NCI-H1694 (cell line): ENCODE results near the gene HRAS.

Experiments
- DNase-seq: peaks from one replicate; lab custom pipeline; 2025; lab: John Stamatoyannopoulos, UW

HRAS gene

GRCh38 chr11:494761-495536 lies 40.4 kb downstream of the HRAS start:
- DNase-seq: no peak

GRCh38 chr11:492427-493226 lies 42.7 kb downstream of the HRAS start:
- DNase-seq: no peak

GRCh38 chr11:491358-491757 lies 44.0 kb downstream of the HRAS start:
- no peak for DNase-seq

- no peak for DNase-seq
Observed at GRCh38 chr11:490930-491260, 44.5 kb downstream of the HRAS start.

- no peak for DNase-seq
Observed at GRCh38 chr11:490186-490929, 45.0 kb downstream of the HRAS start.

- no peak for DNase-seq
Observed at GRCh38 chr11:489610-490185, 45.7 kb downstream of the HRAS start.

- DNase-seq: no peak
Observed at GRCh38 chr11:488992-489391, 46.4 kb downstream of the HRAS start.

GRCh38 chr11:488579-488978 lies 46.8 kb downstream of the HRAS start:
- DNase-seq: no peak

GRCh38 chr11:488062-488461 lies 47.3 kb downstream of the HRAS start:
- no peak for DNase-seq

GRCh38 chr11:487571-488021 lies 47.8 kb downstream of the HRAS start:
- no peak for DNase-seq

- no peak for DNase-seq
Observed at GRCh38 chr11:486189-486588, 49.2 kb downstream of the HRAS start.

- no peak for DNase-seq
Observed at GRCh38 chr11:484616-485015, 50.8 kb downstream of the HRAS start.
